Ishikawa (cell line): ENCODE measurements around the gene UBXN10.

Experiments
- CEBPB ChIP-seq: IDR thresholded peaks from 2 replicates; pipeline ENCODE4 v1.6.1; 2012
- CREB1 ChIP-seq: IDR thresholded peaks from 2 replicates; pipeline ENCODE4 v1.6.1; 2012; ENCODE audit warnings: low read depth
- EGR1 ChIP-seq: IDR thresholded peaks from 2 replicates; pipeline ENCODE4 v1.6.1; 2012
- FOXM1 ChIP-seq: IDR thresholded peaks from 2 replicates; pipeline ENCODE4 v1.6.1; 2012; ENCODE audit warnings: low read depth, borderline replicate concordance
- NFIC ChIP-seq: IDR thresholded peaks from 2 replicates; pipeline ENCODE4 v1.6.1; 2012
- TAF1 ChIP-seq: IDR thresholded peaks from 2 replicates; pipeline ENCODE4 v1.6.1; 2012; ENCODE audit warnings: low read depth, mild to moderate bottlenecking
- TCF12 ChIP-seq: IDR thresholded peaks from 2 replicates; pipeline ENCODE4 v1.6.1; 2012; ENCODE audit warnings: low read depth
- TEAD4 ChIP-seq: IDR thresholded peaks from 2 replicates; pipeline ENCODE4 v1.6.1; 2012
- TF ChIP-seq, protein P1 (sequence below): IDR thresholded peaks from 2 replicates; pipeline ENCODE4 v1.6.1; 2012
- TF ChIP-seq, protein P2 (sequence below): IDR thresholded peaks from 2 replicates; pipeline ENCODE4 v1.6.1; 2012

DNA sequence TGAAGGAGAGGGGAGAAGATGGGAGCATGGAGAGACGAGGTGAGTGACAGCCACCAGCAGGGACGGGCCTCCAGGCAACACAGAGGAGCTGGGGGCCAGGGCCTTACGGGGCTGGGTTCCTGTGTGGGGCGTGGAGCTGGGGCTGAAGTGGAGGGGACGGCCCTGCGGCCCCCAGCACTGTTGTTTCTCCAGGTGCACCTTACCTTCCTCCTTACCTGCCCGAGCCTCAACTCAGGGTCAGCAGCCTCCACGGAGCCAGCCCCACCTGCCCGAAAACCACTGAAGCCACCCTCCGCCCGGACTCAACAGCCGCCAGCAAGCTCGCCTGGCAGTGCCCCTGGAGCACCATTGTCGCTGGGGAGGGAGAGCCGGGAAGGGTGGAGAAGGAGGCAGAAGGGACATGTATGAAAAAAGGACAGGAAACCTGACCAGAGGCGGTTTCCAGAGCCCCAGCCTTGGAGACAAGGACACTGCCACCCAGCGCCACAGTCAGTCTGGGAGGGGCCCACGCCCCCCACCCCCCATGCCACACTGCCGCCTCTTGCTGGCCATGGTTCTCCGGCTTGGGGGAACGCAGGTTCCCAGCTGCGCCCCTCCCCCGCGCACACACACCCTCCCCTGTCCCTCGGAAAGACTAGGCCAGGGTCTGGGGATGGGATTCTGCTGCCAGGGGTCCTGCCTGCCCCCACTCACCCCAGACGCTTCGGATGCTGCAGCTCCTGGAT, 36.1 kb upstream of the UBXN10 start:
- no peak for TF ChIP-seq CREB1
- TF ChIP-seq CEBPB = no peak
- TF ChIP-seq TEAD4 = no peak
- TF ChIP-seq, protein P1, sequence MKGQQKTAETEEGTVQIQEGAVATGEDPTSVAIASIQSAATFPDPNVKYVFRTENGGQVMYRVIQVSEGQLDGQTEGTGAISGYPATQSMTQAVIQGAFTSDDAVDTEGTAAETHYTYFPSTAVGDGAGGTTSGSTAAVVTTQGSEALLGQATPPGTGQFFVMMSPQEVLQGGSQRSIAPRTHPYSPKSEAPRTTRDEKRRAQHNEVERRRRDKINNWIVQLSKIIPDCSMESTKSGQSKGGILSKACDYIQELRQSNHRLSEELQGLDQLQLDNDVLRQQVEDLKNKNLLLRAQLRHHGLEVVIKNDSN = no peak
- no peak for TF ChIP-seq NFIC
- TF ChIP-seq, protein P2, sequence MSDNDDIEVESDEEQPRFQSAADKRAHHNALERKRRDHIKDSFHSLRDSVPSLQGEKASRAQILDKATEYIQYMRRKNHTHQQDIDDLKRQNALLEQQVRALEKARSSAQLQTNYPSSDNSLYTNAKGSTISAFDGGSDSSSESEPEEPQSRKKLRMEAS = no peak
- no peak for TF ChIP-seq TAF1
- TF ChIP-seq TCF12 = no peak
- TF ChIP-seq FOXM1 = no peak
- no peak for TF ChIP-seq EGR1
